Measurements from ENCODE around the gene CALML3. TPM values are rescaled to one million over a fixed set of nuclear protein-coding genes. Genes with fewer than 3 reads are reported as not detected.
"Not testable (repeated sequence)": the region's sequence is repeated elsewhere in the genome, so short reads cannot be mapped to it uniquely, and the experiment has no call there.

CALML3 gene
- total RNA-seq, 3 donors from 2014 or later (not counting 1 experiment from before 2014, with no cell fraction given) = not detected

DNA sequence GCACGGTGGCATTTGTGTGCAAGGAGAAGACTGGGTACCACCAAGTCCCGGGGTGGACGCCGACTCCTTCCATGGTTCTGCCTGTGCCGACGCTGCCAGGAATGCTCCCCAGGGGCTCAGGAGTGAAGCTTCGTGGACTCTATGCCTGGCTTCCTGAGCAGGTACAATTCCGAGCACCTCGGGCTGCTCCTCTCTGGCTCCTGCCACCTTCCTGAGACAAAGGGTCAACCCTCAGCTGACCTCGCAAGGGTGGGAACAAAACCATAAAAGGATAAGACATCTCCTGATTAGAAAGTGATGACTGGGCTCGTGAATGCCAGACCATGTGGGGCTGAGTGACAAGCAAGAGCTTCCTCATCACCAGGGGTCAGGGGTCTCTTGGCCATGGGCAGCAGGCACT lies 31.8 kb downstream of the CALML3 start:
- H3K9me3 Mint-ChIP-seq = no peaks in the 10 kb centered on the region
- H3K4me3 Mint-ChIP-seq = no peak overlapping the region
- Histone ChIP-seq H3K4me1 (ENCODE audit: control insufficient read depth, insufficient read depth, low read length) (peaks cover 10% of the 10 kb centered on the region), H3K27ac (ENCODE audit: low read length) (no peak overlapping the region), H3K9me3 (ENCODE audit: control insufficient read depth, insufficient read depth, low read length) (no peaks in the 10 kb centered on the region), H3K4me3 (ENCODE audit: low read length) (no peak overlapping the region), H3K36me3 (ENCODE audit: control insufficient read depth, insufficient read depth, low read length) (no peaks in the 10 kb centered on the region), H3K27me3 (ENCODE audit: control insufficient read depth, insufficient read depth, low read length) (no peaks in the 10 kb centered on the region)
- ATAC-seq = no peak
- WGBS (ENCODE audit: insufficient coverage) = 89% methylated on average over 11 of the region's 11 CpGs
- intact Hi-C loops (cut with micrococcal nuclease) = no loop called here
- peaks cover 0 to 13% of the 10 kb centered on the region in 2 donors for H3K4me1 Mint-ChIP-seq
- TF ChIP-seq, protein P1, sequence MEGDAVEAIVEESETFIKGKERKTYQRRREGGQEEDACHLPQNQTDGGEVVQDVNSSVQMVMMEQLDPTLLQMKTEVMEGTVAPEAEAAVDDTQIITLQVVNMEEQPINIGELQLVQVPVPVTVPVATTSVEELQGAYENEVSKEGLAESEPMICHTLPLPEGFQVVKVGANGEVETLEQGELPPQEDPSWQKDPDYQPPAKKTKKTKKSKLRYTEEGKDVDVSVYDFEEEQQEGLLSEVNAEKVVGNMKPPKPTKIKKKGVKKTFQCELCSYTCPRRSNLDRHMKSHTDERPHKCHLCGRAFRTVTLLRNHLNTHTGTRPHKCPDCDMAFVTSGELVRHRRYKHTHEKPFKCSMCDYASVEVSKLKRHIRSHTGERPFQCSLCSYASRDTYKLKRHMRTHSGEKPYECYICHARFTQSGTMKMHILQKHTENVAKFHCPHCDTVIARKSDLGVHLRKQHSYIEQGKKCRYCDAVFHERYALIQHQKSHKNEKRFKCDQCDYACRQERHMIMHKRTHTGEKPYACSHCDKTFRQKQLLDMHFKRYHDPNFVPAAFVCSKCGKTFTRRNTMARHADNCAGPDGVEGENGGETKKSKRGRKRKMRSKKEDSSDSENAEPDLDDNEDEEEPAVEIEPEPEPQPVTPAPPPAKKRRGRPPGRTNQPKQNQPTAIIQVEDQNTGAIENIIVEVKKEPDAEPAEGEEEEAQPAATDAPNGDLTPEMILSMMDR (IDR thresholded peaks at IDR 0.05) = no peak
- no peaks in the 10 kb centered on the region for H3K36me3 Mint-ChIP-seq
- no peak for DNase-seq
- H3K27ac Mint-ChIP-seq = no peak overlapping the region
- peaks cover 0 to 2% of the 10 kb centered on the region in 2 donors for H3K27me3 Mint-ChIP-seq (ENCODE audit: low read depth in 2 of 2)

DNA sequence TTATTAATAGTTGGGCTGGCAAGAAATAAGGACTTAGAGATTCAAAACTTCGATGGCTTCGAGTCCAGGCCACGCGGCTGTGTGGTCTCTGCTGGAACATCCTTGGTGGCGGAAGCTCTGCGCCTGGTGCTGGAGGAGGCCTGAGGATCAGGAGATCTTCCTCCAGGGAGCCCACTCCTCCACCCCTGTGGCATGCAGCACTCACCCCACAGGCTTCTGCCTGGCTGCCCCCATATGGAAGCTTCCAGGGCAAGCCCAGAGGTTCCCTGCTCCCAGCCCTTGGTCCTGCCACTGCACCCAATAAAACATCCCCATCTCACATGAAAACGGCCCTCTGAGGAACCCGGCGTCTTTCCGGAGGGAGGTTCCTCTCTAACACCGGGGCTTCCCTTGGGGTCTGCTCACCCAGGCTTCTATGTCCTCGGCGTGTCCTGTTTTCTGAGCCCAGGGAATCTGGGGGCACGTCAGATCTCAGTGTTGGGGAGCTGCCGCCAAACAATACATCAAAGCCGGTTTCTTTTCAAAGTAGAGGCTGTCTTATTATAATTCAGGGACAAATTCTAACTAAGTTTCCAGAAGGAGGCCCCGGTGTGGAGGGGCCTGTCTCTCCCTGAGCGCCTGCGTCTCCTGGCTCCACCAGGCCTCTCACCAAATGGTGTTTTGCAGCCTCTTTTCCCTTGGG lies 32.4 kb downstream of the CALML3 start:
- 94% methylated on average over 19 of the region's 19 CpGs for WGBS (ENCODE audit: insufficient coverage)
- H3K27me3 Mint-ChIP-seq (ENCODE audit: low read depth in 2 of 2) = peaks cover 0 to 2% of the 10 kb centered on the region in 2 donors
- Histone ChIP-seq H3K27me3 (ENCODE audit: control insufficient read depth, insufficient read depth, low read length) (no peaks in the 10 kb centered on the region), H3K36me3 (ENCODE audit: control insufficient read depth, insufficient read depth, low read length) (no peaks in the 10 kb centered on the region), H3K27ac (ENCODE audit: low read length) (no peak overlapping the region), H3K4me3 (ENCODE audit: low read length) (no peak overlapping the region), H3K9me3 (ENCODE audit: control insufficient read depth, insufficient read depth, low read length) (no peaks in the 10 kb centered on the region), H3K4me1 (ENCODE audit: control insufficient read depth, insufficient read depth, low read length) (peaks cover 4% of the 10 kb centered on the region)
- H3K27ac Mint-ChIP-seq = no peak overlapping the region
- no peak for ATAC-seq
- DNase-seq = no peak
- no peak overlapping the region for H3K4me3 Mint-ChIP-seq
- no peaks in the 10 kb centered on the region for H3K9me3 Mint-ChIP-seq
- H3K4me1 Mint-ChIP-seq = peaks cover 0 to 7% of the 10 kb centered on the region in 2 donors
- intact Hi-C loops (cut with micrococcal nuclease) = no loop called here
- H3K36me3 Mint-ChIP-seq = no peaks in the 10 kb centered on the region
- TF ChIP-seq, protein P1 (IDR thresholded peaks at IDR 0.05) = no peak

DNA sequence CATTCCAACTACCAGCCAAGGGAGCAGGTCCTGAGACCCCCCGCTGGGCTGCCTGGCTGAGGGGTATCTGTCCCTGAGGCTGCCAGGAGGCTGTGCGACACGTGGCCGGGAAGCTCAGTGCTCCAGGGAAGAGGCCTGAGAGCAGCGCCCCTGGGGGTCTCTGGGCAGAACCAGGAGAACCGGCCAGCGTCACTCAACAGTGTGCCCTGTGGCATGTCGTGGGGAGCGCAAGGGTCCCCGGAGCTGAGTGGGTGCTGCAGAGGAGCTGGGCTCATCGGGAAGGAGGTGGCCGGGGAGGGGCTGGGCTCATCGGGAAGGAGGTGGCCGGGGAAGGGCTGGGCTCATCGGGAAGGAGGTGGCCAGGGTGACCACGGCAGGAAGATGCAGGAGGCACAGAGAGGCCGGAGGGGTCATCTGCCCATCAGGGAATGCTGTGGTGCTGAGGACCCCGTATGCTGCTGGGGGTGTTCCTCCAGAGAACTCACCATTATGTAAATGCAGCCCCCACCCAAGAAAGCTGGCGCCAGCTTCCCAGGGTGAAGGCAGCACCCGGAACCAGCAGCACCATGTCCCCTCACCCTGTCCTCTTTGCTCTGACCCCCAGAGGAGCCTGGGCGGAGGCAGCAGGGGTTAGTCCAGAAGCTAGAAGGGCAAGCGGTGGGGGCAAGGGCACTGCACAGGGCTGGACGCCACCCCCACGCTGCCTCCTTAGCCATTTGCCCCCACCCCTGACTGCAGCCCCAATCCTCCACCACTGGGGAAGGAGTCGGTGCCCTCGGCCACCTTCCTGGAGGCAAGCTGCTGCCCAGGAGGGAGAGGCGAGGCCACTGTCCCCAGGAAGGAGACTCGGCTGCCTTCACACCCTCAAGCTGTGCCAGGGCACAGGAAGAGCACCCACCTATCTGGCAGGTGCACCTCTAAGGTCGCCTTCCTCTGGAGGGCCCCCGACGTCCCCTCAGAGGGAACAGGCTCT lies 33.3 kb downstream of the CALML3 start:
- no peak overlapping the region for H3K4me3 Mint-ChIP-seq
- no peak for DNase-seq
- no peak overlapping the region for H3K4me3 ChIP-seq (ENCODE audit: low read length)

DNA sequence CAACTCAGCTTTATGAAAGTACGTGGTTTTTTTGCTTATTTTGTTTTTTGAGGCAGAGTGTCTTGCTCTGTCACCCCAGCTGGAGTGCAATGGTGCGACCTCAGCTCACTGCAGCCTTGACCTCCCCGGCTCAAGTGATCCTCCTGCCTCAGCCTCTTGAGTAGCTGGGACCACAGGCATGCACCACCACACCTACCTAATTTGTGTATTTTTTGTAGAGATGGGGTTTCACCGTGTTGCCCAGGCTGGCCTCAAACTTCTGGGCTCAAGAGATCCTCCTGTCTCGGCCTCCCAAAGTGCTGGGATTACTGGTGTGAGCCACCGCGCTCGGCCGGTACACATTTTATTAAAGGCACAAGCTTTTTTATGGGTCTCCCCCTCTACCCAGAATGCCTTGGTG lies 34.3 kb downstream of the CALML3 start:
- H3K4me1 ChIP-seq (ENCODE audit: control insufficient read depth, insufficient read depth, low read length); H3K9me3 ChIP-seq (ENCODE audit: control insufficient read depth, insufficient read depth, low read length); H3K4me3 ChIP-seq (ENCODE audit: low read length); intact Hi-C loops (cut with micrococcal nuclease); H3K27ac Mint-ChIP-seq; H3K27ac ChIP-seq (ENCODE audit: low read length); H3K27me3 ChIP-seq (ENCODE audit: control insufficient read depth, insufficient read depth, low read length); H3K27me3 Mint-ChIP-seq (ENCODE audit: low read depth in 2 of 2); ATAC-seq; H3K9me3 Mint-ChIP-seq; H3K36me3 Mint-ChIP-seq; H3K4me1 Mint-ChIP-seq; H3K36me3 ChIP-seq (ENCODE audit: control insufficient read depth, insufficient read depth, low read length); H3K4me3 Mint-ChIP-seq; DNase-seq: not testable (repeated sequence)
- 69% methylated on average over 4 of the region's 9 CpGs for WGBS (ENCODE audit: insufficient coverage)

More for the DNA sequence above, 33.3 kb downstream of the CALML3 start:
- Histone ChIP-seq H3K4me1 (ENCODE audit: control insufficient read depth, insufficient read depth, low read length) (no peaks in the 10 kb centered on the region), H3K9me3 (ENCODE audit: control insufficient read depth, insufficient read depth, low read length) (no peaks in the 10 kb centered on the region), H3K27me3 (ENCODE audit: control insufficient read depth, insufficient read depth, low read length) (no peaks in the 10 kb centered on the region), H3K27ac (ENCODE audit: low read length) (no peak overlapping the region), H3K36me3 (ENCODE audit: control insufficient read depth, insufficient read depth, low read length) (no peaks in the 10 kb centered on the region)
- Mint-ChIP-seq H3K36me3 (no peaks in the 10 kb centered on the region), H3K9me3 (no peaks in the 10 kb centered on the region), H3K4me1 (no peaks in the 10 kb centered on the region), H3K27me3 (ENCODE audit: low read depth in 2 of 2) (peaks cover 0 to 2% of the 10 kb centered on the region in 2 donors), H3K27ac (no peak overlapping the region)
- intact Hi-C loops (cut with micrococcal nuclease) = no loop called here
- TF ChIP-seq, protein P1 (IDR thresholded peaks at IDR 0.05) = no peak
- 88% methylated on average over 31 of the region's 31 CpGs for WGBS (ENCODE audit: insufficient coverage)
- peak in 1 of 3 donors; percentile 15 for ATAC-seq
